ENCODE results near the gene TNFRSF25.
"Not testable (repeated sequence)": the region's sequence is repeated elsewhere in the genome, so short reads cannot be mapped to it uniquely, and the experiment has no call there.

Gene TNFRSF25

GRCh38 chr1:6450005-6450450 is 15.9 kb downstream of the TNFRSF25 start:
- no peak for DNase-seq

GRCh38 chr1:6448749-6449631 is 17.0 kb downstream of the TNFRSF25 start:
- no peak for DNase-seq

- DNase-seq, result no peak
Measured at GRCh38 chr1:6447818-6448748, 17.9 kb downstream of the TNFRSF25 start.

DNA sequence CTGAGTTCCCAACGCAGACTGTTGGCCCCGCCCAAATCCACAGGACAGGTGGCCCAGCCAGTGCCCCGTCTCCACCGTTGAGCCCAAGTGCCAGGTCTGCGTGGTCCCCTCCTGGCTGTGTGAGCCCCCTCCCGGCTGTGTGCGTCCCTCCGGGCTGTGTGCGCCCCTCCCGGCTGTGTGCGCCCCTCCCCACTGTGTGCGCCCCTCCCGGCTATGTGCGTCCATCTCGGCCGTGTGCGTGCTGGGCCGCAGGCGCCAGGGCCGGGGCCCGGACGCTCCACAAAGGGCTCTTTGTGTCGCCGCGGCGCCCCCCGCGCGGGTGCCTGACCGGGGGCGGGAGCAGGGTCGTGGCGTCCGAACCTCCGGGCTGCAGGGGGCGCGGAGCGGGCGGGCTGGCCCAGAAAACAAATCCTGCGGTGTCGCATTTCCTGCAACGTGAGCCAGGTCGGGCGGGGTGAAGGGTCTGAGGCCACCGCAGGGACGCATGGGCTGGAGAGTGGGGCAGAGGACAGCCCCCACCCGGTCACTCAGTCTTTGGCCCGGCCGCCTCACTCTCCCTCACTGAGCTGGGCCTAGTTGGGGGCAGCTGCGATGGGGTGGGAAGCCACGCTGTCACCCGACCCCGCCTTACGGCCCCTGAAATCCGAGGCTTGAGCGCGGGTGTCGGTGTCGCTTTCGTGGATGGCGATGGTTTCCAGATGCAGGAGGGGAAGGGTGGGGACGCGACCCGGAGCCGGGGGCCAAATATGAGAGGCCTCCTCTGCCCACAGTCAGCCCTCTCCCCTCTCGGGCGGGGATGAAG is 18.8 kb downstream of the TNFRSF25 start:
- DNase-seq, result no peak

DNA sequence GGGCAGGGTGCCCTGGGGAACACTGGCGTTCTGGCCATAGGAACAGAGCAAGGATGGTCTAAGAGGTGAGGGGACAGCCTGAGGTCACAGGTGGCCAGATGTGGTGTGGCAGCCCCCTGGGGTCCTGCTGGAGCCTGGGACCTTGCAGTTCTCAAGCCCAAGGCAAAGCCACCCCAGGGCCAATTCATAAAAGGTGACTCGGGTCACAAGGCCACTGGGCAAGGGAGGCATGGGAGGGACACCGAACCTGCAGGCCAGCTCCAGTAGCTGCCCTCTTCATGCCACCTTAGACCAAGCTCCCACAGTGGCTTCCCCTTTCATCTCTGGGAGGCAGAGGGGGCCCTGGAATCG is 19.3 kb downstream of the TNFRSF25 start:
- no peak for DNase-seq

DNA sequence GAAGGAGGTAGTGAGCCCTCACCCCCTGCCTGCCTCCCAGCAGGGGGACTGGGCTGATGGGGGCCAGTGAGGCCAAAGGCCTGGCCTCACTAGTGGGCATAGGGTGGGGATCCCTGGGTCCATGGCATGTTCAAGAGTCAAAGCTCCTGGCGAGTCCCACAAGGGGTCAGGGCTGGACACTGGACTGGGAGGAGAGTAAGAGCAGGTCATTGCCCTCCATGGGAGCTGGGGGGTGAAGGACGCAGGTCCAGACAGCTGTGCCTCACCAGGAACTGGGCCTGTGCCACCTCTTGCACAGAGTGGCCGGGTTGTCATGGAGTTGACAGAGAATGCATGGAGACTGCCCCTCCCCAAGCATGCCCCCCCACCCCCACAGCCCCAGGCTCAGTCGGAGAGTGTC is 20.0 kb downstream of the TNFRSF25 start:
- not testable (repeated sequence) for DNase-seq

GRCh38 chr1:6445062-6445763 is 20.8 kb downstream of the TNFRSF25 start:
- peak; percentile 28 for DNase-seq

GRCh38 chr1:6444377-6444776 is 21.6 kb downstream of the TNFRSF25 start:
- DNase-seq, result no peak

- no peak for DNase-seq
Measured at GRCh38 chr1:6443339-6444115, 22.4 kb downstream of the TNFRSF25 start.

DNA sequence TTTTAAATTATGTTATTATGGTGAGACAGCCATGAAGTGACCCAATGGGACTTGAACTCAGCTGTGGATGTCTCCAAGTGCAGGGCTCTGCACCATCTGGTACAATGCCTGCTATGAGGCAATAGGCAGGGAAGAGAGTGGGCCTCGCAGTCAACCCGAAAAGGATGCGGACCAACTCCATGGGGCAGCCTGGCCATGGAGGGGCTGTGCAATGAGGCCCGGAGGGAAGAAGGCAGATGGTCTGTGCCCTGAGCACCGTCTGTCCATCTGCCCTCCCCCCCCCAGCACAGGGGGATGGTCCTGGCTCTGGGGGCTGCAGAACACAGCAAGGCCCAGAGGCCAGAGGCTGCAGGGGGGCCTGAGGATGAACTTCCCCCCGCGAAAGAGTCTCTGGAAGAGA is 24.4 kb downstream of the TNFRSF25 start:
- DNase-seq, result no peak

GRCh38 chr1:6440198-6441126 is 25.5 kb downstream of the TNFRSF25 start:
- DNase-seq, result peak; percentile 60

GRCh38 chr1:6438047-6438525 is 27.9 kb downstream of the TNFRSF25 start:
- peak; percentile 56 for DNase-seq

- DNase-seq, result not testable (repeated sequence)
Measured at GRCh38 chr1:6437012-6437700, 28.8 kb downstream of the TNFRSF25 start.

- DNase-seq, result not testable (repeated sequence)
Measured at GRCh38 chr1:6436277-6436676, 29.7 kb downstream of the TNFRSF25 start.

DNA sequence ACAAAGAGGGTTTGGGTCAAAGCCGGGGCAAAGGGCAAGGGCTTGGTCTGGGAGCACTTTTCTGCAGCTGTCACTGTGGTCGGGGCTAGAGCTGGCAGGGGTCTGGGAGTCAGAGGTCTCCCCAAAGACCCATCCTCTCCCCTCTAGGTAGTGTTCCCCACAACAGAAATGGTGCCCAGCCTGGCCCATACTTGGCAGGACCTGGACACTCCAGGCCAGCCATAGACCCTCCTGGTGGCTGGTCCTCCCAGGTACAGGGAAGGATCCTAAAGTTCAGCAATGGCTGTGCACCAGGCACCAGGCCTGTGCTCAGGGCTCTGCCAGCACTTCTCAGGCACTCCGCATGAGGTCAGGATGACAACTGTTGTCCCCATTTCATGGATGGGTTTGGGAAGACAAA is 30.4 kb downstream of the TNFRSF25 start:
- DNase-seq, result no peak

DNA sequence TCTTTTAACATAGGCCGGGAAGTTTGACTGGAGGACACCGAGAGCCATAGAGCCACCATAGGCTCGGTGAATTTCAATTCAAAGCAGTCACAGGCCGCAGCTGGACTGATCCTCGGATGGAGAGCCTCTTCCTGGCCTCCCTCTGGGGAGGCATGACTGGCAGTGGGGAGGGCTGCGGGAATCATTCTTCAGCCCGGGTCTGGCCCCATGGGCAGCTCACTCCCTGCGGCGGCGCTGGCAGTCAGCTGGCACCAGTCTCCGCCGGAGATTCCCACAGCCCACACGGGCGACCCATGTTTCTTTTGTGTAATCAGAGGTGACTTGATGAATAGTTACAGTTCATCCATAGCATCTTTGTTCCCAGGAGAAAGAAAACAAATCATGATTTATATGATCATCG is 30.8 kb downstream of the TNFRSF25 start:
- DNase-seq, result no peak

- no peak for DNase-seq
Measured at GRCh38 chr1:6434186-6434585, 31.8 kb downstream of the TNFRSF25 start.

DNA sequence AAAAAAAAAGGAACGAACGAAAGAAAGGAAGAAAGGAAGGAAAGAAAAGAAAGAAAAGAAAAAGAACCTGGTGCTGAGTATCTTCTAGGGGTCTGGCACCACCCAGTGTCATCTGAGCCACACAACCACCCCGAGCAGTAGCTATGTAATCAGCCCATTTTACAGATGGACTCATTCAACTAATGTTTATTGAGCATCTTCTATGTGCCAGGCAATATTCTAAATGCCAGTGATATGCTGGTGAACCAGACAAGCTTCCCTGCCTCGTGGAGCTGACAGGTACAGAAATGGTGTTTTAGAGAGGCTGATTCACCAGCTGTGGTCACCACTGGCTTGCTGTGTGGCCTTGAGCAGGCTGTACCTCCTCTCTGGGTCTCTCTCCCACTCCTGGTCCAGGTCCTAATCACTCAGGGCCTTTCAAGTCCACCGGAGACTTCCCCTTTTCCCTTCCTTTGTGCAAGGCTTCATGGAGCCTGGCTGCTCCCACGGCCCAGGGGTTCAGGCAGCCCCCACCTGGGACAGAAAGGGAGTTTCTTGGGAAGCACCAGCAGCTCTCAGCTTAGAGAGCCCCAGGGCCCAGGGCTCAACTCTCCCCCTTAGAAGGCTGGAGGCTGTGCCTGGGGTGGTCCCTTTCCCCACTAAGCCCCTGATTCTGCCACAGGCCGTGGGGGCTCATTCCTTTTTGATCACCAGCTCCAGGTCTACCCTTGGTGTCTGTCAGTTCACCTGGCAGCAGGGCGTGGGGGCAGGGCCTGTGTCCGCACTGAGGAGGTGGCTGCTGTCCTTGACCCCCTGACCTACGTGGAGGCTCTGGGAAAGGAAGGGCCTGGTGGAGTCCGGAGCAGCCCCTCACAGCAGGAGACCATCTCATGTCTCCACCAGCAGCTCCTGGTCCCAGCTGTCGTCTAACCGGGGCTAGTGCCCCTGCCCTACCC is 34.1 kb downstream of the TNFRSF25 start:
- DNase-seq, result not testable (repeated sequence)
